ENCODE data around the gene ANKRD28. TPM values are rescaled to one million over a fixed set of nuclear protein-coding genes. Genes with fewer than 3 reads are reported as not detected.
"Not testable (repeated sequence)": the region's sequence is repeated elsewhere in the genome, so short reads cannot be mapped to it uniquely, and the experiment has no call there.

Gene ANKRD28
- total RNA-seq, 1 donor from 2014 or later = 62.4 TPM

DNA sequence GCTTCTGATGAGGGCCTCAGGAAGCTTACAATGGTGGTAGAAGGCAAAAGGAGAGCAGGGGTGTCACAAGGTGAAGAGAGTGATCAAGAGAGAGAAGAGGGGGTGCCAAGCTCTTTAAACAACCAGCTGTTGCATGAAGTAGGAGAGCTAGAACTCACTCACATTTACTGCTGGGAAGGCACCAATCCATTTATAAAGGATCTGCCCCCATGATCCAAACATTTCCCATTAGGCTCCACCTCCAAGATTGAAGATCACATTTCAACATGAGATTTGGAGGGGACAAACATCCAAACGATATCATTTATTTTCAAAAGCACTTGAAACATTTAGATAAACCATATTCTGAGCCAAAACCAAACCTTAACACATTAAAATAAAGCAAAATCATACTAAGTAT lies 26.3 kb downstream of the ANKRD28 start:
- DNase-seq (ENCODE audit: low spot score) = no peak

DNA sequence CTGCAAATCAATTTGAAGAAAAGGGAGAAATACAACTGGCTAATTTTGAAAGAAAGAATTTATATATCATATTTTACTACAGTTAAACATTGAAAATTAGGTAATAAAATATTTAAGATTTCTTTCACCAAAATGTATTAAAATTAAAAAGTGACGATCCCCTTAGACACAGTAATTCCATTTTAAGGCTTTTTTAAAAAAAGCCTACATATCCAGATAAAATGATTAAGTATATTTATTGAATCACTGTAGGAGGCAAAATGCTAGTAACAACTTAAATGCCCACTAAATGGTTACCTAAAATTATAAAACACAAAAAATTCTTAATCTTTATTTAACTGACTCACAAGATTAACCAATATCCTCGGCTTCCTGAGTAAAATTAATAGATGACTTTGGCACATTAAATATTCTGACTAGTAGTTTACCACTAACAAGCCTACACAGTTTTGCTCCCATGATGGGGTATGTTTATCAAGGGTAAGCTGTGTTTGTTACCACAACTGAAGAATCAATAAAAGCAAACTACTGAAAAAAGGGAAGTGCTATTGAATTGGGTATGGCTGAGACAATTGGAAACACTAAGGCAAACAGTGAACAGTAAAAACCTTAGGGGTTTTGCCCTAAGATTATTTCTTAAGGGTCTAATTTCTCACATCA lies 28.4 kb downstream of the ANKRD28 start:
- no peak for DNase-seq (ENCODE audit: low spot score)

DNA sequence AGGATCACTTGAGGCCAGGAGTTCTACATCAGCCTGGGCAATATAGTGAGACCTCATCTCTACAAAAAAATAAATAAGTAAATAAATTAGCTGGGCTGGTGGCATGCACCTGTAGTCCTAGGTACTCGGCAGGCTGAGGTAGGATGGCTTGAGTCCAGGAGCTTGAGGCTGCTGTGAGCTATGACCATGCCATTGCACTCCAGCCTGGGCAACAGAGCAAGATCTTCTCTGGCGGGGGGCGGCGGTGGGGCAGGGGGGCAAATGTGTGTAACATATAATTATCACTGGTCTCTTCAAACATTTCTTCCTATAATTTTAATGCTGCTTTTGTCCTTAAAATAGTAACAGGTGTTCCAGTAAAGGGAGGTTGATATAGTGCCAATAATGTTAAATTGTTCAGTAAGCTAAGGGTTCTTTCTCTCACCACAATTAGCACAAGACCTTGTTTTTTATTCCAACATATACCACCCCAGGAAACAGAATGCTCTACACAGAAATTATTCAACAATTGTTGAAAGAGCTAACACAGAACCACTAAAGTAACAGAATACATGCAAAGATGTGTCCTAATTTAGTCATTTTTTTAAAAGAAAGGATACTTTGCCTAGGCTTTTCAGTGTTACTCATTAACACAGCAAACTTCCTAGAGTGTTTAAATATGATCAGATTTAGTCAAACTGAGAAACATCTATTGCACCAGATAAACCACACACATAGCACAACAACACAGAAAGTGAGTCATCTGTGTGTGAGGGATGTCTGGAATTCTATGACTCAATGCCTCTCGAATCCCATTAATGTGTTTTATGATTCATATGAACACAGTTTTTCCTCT lies 29.1 kb downstream of the ANKRD28 start:
- no peak for DNase-seq (ENCODE audit: low spot score)

DNA sequence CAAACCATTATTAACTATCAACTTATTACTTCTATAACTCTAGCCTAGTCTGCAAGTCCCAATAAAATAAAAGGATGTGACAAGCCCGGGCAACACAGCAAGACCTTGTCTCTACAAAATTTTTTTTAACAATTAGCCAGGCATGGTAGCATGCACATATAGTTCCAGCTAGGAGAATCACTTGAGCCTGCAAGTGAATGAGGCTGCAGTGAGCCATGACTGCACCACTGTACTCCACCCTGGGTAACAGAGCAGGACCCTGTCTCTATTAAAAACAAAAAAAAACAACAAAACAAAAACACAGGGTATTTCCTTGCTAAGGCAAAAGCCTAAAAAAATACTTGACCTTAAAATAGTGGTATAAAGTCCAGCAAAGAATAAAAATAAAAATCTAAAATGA lies 31.4 kb downstream of the ANKRD28 start:
- DNase-seq (ENCODE audit: low spot score) = no peak

DNA sequence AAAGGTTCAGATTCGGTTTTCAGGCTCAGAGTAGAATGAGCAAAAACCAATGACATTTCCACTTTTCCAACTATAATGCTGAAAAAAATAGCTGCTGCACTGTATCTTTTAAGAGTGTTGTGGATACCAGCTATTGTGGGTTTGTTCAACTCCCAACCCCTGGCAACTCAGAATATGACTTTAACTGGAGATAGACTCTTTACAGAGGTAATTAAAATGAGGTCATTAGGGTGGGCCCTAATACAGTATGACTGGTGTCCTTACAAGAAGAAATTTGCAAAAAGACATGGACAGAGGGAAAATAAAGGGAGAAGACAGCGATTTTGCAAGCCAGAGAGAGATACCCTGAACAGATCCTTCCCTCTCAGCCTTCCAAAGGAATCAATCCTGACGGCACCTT lies 39.5 kb downstream of the ANKRD28 start:
- no peak for DNase-seq (ENCODE audit: low spot score)

DNA sequence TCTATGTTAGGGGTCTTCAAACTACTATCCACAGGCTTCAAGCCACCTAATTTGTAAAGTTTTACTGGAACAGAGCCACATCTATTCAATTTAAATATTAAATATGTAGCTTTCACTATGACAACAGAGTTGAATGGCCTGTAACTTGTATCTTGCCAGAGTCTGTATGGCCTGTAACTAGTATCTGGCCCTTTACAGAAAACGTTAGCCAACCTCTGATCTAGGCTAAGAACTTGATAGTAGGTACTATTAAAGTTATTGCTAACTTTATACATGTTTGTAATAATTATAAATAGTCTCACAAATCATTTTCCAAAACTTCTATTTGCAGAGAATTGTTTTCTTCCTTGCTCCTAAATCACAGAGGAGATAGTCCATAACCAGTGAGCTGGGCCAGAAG lies 40.0 kb downstream of the ANKRD28 start:
- DNase-seq (ENCODE audit: low spot score) = no peak

DNA sequence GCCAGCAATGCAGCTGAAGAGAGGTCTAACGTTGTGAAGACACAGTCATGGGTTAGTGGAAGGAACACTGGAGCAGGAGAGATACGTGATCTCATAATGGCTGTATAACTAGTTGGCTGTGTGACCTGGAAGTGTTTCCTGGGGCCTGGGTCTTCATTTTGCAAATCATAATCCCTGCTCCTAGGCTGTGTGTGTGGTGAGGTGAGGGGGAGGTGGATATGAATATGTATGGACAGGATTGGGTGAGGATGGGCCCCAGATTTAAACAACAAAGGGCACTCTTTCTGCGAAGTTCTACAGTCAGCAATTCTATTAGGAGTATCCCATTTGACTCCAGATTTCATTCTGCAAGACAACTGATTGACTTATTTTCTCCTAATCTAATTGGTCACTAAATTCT lies 41.3 kb downstream of the ANKRD28 start:
- no peak for DNase-seq (ENCODE audit: low spot score)

DNA sequence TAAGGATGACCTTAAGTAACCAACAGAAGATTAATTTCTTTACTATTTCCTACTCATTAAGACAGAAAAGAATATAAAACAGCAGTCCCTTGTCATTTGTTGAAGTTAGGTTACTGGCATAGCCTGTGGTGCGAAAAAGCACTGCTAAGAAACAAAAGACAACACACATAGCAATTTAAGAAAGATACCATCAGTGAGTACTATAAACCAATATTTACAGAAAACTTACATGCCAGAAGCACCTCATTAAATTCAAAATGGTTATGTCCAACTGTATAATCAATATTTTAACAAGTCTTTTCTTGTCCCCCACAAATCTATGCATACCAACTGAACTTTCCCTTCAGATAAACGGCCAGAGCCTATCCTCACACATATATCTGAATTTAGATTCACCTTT lies 42.0 kb downstream of the ANKRD28 start:
- no peak for DNase-seq (ENCODE audit: low spot score)

DNA sequence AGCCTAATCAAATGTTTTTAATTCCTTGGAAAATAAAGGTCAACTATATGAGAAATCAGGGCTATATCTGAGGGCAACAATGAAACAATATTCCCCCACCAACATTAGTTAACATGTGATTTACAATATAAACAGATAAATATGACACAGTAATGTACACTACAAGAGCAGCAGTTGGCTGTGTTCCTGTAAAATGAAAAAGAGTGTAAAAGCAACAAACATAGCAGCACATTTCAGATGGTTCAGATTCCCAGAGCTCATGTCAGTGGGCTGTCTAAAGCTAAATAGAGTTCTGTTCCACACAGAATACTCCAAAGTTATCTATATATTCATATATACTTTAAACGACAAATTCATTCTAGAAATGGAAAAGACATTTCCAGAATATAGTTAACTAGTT lies 42.6 kb downstream of the ANKRD28 start:
- no peak for DNase-seq (ENCODE audit: low spot score)

DNA sequence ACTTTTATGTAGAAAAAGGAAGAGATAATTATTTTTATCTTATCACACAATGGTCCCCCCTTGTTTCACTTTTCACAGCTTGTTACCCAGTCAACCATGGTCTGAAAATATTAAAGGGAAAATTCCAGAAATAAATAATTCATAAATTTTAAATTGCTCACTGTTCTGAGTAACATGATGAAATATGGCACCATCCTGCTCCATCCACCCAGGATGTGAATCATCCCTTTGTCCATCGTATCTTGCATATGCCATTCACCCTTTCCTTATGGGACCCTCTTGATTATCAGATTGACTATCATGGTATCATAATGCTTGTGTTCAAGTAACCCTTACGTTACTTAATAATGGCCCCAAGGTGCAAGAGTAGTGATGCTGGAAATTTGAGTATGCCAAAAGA lies 43.7 kb downstream of the ANKRD28 start:
- DNase-seq (ENCODE audit: low spot score) = no peak

DNA sequence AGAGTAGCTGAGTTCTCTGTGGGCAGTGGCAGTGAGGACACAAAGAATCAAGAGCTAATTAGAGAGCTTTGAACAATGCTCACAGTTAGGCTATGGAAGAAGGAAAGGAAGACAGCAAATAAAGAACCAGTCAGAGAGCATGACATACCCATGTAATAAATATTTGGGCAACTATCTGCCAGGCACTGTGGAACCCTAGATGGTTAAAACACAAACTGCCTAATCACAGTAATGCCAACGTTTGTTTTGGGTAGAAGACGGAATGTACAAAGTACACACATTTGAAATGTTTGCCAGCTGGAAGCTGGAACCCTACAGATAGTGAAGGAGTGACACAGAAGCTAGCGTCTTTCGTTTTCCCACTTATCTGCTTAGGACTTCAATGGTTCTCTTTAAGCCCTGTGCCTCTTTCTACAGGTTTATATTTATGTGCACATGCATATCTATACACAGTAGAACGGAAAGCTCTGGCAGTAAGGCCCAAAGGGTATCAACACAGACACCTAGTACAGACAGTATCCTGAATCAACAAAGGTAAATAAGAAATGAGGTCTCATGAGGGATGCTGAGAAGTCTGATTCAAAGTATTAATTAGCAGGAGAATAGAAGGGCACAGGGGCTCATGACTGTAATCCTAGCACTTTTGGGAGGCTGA lies 44.6 kb downstream of the ANKRD28 start:
- no peak for DNase-seq (ENCODE audit: low spot score)

DNA sequence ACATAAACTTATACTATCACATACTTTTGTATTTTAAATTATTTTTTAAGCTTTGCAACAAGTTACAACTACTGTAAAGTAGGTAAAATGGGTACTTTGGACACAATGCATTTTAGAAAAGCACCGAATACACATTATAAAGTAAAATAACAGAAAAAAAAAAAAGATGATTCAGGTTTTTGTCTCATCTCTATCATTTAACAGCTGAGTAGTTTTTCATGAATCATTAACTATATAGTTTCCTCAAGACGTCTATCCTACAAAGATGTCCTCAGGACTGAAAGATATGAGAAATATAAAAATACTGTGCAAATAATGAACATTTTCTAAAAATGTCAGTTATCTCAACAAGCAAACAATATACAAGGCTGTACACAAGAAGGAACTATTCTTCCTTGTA lies 46.9 kb downstream of the ANKRD28 start:
- DNase-seq (ENCODE audit: low spot score) = no peak

DNA sequence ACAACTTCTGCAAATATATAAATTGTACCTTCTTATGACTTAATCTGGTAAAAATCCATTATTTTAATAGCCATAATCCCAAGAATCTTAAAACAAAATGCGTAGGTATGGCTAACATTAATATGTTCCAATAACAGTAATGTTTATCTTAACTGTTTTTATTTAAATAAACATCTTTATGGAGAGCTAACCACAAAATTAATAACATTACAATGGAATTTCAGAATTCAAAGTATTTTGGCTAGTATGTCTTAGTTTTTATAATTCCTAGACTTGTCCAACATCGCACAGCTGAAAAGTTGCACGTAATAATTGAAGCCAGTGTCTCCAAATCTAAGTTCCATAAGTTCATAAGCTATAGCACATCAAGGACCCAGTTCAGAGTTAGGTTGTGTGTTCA lies 47.6 kb downstream of the ANKRD28 start:
- DNase-seq (ENCODE audit: low spot score) = no peak

DNA sequence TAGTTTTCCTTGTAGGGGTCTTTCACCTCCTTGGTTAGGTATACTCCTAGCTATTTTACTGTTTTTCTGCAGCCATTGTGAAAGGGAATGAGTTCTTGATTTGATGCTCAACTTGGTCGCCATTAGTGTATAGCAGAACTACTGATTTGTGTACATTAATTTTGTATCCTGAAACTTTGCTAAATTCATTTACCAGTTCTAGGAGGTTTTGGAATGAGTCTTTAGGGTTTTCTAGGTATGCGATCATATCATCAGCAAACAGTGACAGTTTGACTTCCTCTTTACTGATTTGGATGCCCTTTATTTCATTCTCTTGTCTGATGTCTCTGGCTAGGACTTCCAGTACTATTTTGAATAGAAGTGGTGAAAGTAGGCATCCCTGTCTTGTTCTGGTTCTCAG lies 51.9 kb downstream of the ANKRD28 start:
- DNase-seq (ENCODE audit: low spot score) = not testable (repeated sequence)

DNA sequence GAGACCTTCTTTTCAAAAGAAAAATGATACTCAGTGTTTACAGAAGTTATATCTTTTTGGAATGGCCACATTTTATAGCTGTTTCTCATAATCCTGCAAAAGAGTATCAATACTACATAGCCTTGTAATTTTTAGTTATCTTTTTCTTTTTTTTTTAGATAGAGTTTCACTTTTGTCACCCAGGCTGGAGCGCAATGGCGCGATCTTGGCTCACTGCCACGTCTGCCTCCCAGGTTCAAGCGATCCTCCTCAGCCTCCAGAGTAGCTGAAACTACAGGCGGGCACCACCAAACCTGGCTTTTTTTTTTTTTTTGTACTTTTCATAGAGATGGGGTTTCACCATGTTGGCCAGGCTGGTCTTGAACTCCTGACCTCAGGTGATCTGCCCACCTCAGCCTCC lies 53.6 kb downstream of the ANKRD28 start:
- DNase-seq (ENCODE audit: low spot score) = no peak

DNA sequence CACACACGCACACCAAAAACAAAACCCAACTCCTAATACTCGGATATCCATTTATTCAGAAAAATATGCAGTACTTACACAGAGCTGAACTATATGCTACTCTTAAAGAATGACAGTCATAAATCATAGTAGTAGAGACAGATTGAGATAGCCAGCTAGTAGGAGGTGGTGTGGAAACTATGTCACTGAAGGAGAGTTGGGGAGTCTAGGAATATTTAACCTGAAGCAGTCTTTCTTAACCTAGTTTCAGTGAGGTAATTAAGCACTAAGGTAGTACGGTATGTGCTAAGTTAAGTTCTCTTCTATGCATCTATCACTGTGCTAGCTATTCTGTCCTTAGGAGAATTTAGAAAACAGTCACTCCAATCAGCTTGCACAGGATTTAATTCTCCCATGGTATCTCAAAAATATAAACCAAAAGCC lies 54.2 kb downstream of the ANKRD28 start:
- no peak for DNase-seq (ENCODE audit: low spot score)

DNA sequence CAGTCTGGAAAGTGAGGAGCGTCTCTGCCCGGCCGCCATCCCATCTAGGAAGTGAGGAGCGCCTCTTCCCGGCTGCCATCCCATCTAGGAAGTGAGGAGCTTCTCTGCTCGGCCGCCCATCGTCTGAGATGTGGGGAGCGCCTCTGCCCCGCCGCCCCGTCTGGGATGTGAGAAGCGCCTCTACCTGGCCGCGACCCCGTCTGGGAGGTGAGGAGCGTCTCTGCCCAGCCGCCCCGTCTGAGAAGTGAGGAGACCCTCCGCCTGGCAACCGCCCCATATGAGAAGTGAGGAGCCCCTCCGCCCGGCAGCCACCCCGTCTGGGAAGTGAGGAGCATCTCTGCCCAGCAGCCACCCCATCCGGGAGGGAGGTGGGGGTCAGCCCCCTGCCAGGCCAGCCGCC lies 55.5 kb downstream of the ANKRD28 start:
- DNase-seq (ENCODE audit: low spot score) = not testable (repeated sequence)

DNA sequence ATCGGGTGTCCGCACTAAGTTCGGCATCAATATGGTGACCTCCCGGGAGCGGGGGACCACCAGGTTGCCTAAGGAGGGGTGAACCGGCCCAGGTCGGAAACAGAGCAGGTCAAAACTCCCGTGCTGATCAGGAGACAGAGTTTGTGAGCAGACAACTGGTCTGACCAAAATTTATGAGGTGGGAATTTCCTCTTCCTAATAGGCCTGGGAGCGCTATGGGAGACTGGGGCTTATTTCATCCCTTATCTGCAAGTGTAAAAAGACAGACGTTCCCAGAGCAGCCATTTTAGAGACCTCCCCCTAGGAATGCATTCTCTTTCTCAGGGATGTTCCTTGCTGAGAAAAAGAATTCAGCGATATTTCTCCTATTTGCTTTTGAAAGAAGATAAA lies 59.2 kb downstream of the ANKRD28 start:
- DNase-seq (ENCODE audit: low spot score) = not testable (repeated sequence)

DNA sequence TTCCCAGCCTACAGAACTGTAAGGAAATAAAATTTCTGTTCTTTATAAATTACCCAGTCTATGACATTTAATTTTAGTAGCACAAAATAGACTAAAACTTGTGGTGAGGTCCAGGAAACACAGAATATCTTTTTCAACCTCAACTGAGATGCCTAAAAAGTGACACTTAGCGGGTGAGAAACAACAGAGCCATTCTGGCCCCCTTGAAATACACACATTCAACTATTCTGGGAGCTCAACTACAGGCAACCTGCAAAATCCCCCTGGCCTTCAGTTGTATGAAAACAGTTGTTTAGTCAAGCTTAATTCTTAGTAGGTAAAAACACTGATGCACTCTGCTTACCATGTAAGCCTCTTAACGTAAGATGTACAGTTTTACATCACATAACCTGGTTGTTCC lies 66.8 kb downstream of the ANKRD28 start:
- DNase-seq (ENCODE audit: low spot score) = no peak

DNA sequence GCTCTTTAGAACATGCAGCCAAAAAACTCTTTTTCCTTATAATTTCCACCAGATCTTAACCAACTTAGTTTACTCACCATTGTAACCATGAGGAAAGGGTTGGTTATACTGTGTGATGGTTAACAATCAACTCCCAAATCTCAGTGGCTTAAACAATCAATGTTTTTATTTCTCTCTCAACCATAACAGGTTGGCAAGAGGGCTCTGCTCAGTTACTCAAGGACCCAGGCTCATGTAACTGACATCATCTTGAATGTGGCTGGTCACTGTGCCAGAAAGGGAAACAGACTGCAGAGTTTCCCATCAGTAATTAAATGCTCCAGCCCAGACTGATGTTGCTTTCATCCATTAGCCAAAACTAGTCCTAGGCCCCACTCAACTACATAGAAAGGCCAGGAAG lies 69.0 kb downstream of the ANKRD28 start:
- DNase-seq (ENCODE audit: low spot score) = no peak

DNA sequence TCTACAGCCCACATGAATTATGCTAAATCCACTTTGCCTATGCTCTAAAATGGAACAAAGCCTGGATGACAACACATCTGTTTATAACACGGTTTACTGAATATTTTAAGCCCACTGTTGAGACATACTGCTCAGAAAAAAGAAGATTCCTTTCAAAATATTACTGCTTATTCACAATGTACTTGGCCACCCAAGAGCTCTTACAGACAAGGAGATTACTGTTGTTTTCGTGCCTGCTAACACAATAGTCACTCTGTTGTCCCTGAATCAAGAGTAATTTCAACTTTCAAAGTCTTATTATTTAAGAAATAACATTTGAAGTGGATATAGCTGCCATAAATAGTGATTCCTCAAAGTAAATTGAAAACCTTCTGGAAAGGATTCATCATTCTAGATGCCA lies 70.9 kb downstream of the ANKRD28 start:
- no peak for DNase-seq (ENCODE audit: low spot score)

DNA sequence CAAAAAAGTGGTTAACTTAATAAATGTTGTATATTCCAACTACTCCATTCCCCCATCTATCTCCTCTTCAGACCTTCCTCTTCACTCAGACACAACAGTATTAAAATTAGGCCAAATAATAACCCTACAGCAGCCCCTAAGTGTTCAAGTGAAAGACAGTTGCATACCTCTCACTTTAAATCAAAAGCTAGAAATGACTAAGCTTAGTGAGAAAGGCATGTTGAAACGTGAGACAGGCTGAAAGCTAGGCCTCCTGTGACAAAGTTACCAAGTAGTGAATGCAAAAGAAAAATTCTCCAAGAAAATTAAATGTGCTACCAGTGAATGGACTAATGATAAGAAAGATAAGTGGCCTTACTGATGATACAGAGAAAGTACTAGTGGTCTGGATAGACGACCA lies 71.7 kb downstream of the ANKRD28 start:
- DNase-seq (ENCODE audit: low spot score) = no peak

DNA sequence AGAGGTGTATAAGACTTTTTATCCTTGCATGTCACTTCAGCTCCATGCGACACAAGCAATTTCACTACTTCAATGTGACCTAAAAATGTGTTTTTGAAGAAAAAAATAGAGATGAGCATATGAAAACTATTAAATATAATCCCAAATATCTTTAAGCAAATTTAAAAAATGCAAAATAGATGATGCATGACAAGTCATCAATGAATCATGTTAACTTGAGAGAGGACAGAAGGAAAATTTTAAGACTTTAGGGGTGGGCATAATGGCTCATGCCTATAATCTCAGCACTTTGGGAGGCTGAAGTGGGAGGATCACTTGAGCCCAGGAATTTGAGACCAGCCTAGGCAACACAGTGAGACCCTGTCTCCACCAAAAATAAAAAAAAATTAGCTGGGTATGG lies 73.3 kb downstream of the ANKRD28 start:
- DNase-seq (ENCODE audit: low spot score) = no peak

Data from ureter (tissue), 1 donor.